Activated naive CD8-positive, alpha-beta T cell treated with anti-CD3 and anti-CD28 coated beads, Interleukin-2, amount 10 ng/mL, durations not matched to agents 7 days and 5 days (primary cell): ENCODE measurements around the gene WDR33. TPM values are rescaled to one million over a fixed set of nuclear protein-coding genes. Genes with fewer than 3 reads are reported as not detected.
"Not testable (repeated sequence)": the region's sequence is repeated elsewhere in the genome, so short reads cannot be mapped to it uniquely, and the experiment has no call there.

Experiments
- ATAC-seq: fragments of 150-1000 bp; cut with Tn5 transposase; one replicate; pipeline ENCODE4 v1.10.0; 2021; ENCODE audit warnings: low read depth, moderate library complexity
- POLR2A ChIA-PET: fragments of 350-600 bp; sonication (Branson Sonifier 250); formaldehyde crosslinking; loops from one replicate; lab custom pipeline; 2021; ENCODE audit warnings: antibody characterized with exemption; lab: Charles Lee
- DNase-seq: peaks from one replicate; pipeline ENCODE4 v3.0.0; 2021
- H3K27ac Mint-ChIP-seq: one replicate; pipeline ENCODE4 v1.8.0; 2022; ENCODE audit warnings: mild to moderate bottlenecking, mixed read lengths
- H3K27me3 Mint-ChIP-seq: one replicate; pipeline ENCODE4 v1.8.0; 2022; ENCODE audit warnings: mild to moderate bottlenecking, moderate library complexity, mixed read lengths
- H3K36me3 Mint-ChIP-seq: one replicate; pipeline ENCODE4 v1.8.0; 2021; ENCODE audit warnings: mild to moderate bottlenecking, mixed read lengths
- H3K4me1 Mint-ChIP-seq: one replicate; pipeline ENCODE4 v1.8.0; 2021; ENCODE audit warnings: mixed read lengths
- H3K4me3 Mint-ChIP-seq: one replicate; pipeline ENCODE4 v1.8.0; 2022; ENCODE audit warnings: mild to moderate bottlenecking, moderate library complexity, mixed read lengths
- H3K9me3 Mint-ChIP-seq: one replicate; pipeline ENCODE4 v1.8.0; 2021; ENCODE audit warnings: mixed read lengths
- total RNA-seq, 2 experiments: library from RNA; stranded (reverse); gene quantifications; one replicate each; pipeline ENCODE4 v1.2.3, GENCODE V29; 2021

The WDR33 gene
- total RNA-seq, 2 experiments from 2014 or later = 69.1 to 82.2 TPM

DNA sequence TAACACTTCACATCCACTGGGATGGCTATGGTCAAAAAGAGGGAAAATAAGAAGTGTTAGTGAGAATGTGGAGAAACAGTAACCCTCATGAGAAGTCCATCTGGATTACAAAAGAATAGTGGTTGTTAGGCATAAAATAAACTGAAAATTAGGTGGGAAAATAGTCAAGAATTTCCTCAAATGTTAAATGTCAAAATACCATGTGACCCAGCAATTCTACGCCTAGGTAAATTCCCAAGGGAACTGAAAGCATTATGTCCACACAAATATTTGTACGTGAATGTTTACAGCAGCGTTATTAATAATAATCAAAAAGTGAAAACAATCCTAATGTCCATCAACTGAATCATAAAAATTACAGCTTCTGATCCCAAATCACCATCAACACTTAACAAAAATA lies 11.0 kb downstream of the WDR33 start:
- H3K36me3 Mint-ChIP-seq = peaks cover 17% of the 10 kb centered on the region
- H3K9me3 Mint-ChIP-seq = no peaks in the 10 kb centered on the region
- no peak overlapping the region for H3K27ac Mint-ChIP-seq
- no peak overlapping the region for H3K4me3 Mint-ChIP-seq
- no peak for DNase-seq
- POLR2A ChIA-PET = interaction anchor here (2.0 kb wide), 1 partner anchor 11 kb away, joined by 6 read pairs; the partner anchor contains the start of gene WDR33
- no peaks in the 10 kb centered on the region for H3K27me3 Mint-ChIP-seq
- no peak for ATAC-seq
- peaks cover 18% of the 10 kb centered on the region for H3K4me1 Mint-ChIP-seq

DNA sequence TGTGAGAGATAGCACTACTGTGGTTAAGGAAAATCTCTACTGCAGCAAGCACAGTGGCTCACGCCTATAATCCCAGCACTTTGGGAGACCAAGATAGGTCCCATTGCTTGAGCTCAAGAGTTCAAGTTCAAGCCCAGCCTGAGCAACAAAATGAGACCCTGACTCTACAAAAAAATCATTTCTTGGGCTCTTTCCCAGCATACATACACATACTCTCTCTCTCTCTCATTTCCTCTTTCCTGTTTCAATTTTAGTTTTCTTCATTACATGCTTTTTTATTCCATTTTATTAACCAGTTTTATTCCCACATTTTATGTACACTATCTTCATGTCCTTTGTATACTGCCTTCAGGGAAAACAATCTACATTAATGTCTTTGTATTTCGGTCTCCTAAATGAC lies 14.6 kb downstream of the WDR33 start:
- H3K9me3 Mint-ChIP-seq = no peaks in the 10 kb centered on the region
- H3K4me3 Mint-ChIP-seq = no peak overlapping the region
- POLR2A ChIA-PET = no interaction called here
- no peak overlapping the region for H3K27ac Mint-ChIP-seq
- ATAC-seq (no peak), DNase-seq (no peak)
- no peaks in the 10 kb centered on the region for H3K27me3 Mint-ChIP-seq
- peaks cover 22% of the 10 kb centered on the region for H3K36me3 Mint-ChIP-seq
- peaks cover 12% of the 10 kb centered on the region for H3K4me1 Mint-ChIP-seq

DNA sequence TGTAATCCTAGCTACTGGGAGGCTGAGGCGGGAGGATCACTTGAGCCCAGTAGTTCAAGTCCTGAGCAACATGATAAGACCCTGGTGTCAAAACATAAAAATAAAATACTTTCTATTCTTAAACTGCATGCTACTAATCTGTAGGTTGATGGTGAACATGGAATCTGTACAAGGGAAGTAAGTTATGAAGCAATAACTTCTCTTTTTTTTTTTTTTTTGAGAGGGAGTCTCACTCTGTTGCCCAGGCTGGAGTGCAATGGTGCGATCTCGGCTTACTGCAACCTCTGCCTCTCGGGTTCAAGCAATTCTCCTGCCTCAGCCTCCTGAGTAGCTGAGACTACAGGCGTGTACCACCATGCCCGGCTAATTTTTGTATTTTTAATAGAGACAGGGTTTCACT lies 16.1 kb downstream of the WDR33 start:
- DNase-seq, H3K27me3 Mint-ChIP-seq, ATAC-seq, H3K27ac Mint-ChIP-seq, H3K4me3 Mint-ChIP-seq, H3K9me3 Mint-ChIP-seq: not testable (repeated sequence)
- peaks cover 12% of the 10 kb centered on the region for H3K4me1 Mint-ChIP-seq
- peaks cover 24% of the 10 kb centered on the region for H3K36me3 Mint-ChIP-seq
- POLR2A ChIA-PET = interaction anchor here (0.7 kb wide), 1 partner anchor 39 kb away, joined by 3 read pairs; no protein-coding TSS in a partner anchor

DNA sequence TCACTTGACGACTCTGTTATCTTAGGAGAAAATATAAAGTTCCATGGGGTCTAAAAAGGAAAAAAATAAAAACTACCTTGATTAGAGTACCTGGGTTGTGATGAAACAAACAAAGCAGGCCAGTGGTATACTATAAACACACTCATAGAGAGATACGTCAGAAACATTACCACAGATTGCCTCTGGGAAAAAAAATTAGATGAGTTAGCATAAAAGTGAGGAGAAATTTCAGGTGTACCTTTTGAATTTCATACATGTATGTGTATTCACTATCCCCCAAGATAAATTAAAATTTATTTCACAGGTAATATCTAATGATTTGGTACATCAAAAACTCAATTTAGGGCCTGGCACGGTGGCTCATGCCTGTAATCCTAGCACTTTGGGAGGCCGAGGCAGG lies 18.2 kb downstream of the WDR33 start:
- no peaks in the 10 kb centered on the region for H3K27me3 Mint-ChIP-seq
- POLR2A ChIA-PET = interaction anchor here (1.2 kb wide), 1 partner anchor 91 kb away, joined by 3 read pairs; no protein-coding TSS in a partner anchor
- peaks cover 8% of the 10 kb centered on the region for H3K4me1 Mint-ChIP-seq
- peaks cover 23% of the 10 kb centered on the region for H3K36me3 Mint-ChIP-seq
- no peaks in the 10 kb centered on the region for H3K9me3 Mint-ChIP-seq
- H3K4me3 Mint-ChIP-seq = no peak overlapping the region
- ATAC-seq = no peak
- no peak overlapping the region for H3K27ac Mint-ChIP-seq
- no peak for DNase-seq

DNA sequence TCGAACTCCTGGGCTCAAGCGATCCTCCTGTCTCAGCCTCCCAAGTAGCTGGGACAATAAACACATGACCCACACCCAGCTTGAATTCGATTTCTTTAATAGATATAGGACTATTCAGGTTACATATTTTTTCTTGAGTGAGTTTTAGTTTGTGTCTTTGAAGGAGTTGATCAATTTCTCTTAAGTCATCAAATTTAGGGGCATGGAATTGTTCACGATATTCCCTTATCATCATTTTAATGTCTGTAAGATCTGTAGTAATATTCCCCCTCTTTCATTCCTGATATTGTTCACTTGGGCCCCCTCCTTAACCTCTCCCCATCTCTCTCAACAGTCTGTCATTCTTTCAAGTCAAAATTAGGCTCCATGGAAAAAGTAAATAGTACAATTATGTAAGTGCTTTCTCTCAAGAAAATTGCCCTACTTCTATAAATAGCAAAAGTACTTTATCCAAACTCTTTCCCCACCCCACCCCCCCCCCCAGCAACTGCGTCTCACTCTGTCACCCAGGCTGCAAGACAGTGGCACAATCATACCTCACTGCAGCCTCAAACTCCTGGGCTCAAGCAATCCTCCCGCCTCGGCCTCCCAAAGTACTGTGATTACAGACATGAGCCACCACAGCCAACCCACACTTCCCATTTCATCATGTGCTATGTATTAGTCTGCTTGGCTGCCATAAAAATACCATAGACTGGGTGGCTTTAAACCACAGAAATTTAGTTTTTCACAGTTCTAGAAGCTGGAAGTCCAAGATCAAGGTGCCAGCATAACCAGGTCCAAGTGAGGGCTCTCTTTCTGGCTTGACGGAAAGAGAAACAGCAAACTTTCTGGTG lies 20.1 kb downstream of the WDR33 start:
- peaks cover 21% of the 10 kb centered on the region for H3K36me3 Mint-ChIP-seq
- no peak for DNase-seq
- no peak overlapping the region for H3K27ac Mint-ChIP-seq
- no peaks in the 10 kb centered on the region for H3K4me1 Mint-ChIP-seq
- POLR2A ChIA-PET = no interaction called here
- no peak for ATAC-seq
- H3K4me3 Mint-ChIP-seq = no peak overlapping the region
- no peaks in the 10 kb centered on the region for H3K27me3 Mint-ChIP-seq
- no peaks in the 10 kb centered on the region for H3K9me3 Mint-ChIP-seq

DNA sequence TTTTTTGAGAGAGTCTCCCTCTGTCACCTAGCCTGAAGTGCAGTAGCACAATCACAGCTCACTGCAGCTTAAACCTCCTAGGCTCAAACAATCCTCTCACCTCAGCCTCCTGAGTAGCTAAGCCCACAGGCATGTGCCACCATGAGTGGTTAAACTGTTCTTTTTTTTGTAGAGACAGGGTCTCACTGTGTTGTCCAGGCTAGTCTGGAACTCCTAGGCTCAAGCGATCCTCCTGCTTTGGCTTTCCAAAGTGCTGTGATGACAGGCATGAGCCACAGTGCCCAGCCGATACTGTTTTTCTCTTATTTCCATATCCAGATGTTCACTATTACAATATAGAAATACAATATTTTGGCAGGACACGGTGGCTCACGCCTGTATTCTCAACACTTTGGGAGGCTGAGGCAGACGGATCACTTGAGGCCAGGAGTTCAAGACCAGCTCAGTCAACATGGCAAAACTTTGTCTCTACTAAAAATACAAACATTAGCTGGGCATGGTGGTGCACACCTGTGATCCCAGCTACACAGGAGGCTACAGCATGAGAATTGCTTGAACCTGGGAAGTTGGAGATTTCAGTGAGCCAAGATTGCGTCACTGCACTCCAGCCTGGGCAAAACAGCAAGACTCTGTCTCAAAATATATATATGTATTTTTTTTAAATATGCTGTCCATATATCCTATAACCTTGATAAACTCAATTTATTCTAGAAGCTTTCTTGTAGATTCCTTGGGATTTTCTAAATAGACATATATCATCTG lies 24.7 kb downstream of the WDR33 start:
- ATAC-seq = no peak
- no peak for DNase-seq
- Mint-ChIP-seq H3K9me3 (no peaks in the 10 kb centered on the region), H3K36me3 (peaks cover 28% of the 10 kb centered on the region), H3K27me3 (no peaks in the 10 kb centered on the region), H3K4me3 (no peak overlapping the region), H3K4me1 (peaks cover 4% of the 10 kb centered on the region), H3K27ac (no peak overlapping the region)
- POLR2A ChIA-PET = no interaction called here

DNA sequence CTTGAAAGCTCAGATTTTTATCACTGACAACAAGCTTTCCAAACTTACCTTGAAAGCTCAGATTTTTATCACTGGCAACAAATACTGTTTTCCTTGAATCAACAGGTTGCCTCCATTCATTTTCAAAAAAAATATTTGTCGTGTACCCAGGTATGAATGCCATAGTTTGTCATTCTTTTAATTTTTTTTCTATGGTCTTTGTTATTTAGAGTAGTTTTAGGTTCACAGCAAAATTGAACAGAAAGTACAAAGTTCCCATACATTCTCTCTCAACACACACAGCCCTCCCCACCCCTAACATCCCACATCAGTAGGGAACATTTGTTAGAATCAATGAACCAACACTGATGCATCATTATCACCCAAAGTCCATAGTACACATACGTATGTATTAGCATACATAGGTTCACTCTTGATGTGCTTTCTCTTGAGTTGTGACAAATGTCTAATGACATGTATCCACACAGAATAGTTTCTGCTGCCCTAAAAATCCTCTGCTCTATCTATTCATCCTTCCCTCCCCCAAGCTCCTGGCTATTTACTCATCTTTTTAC lies 25.9 kb downstream of the WDR33 start:
- Mint-ChIP-seq H3K27me3 (no peaks in the 10 kb centered on the region), H3K36me3 (peaks cover 30% of the 10 kb centered on the region), H3K9me3 (no peaks in the 10 kb centered on the region), H3K4me3 (no peak overlapping the region), H3K4me1 (peaks cover 4% of the 10 kb centered on the region), H3K27ac (peak overlapping the region; percentile 35)
- no peak for DNase-seq
- POLR2A ChIA-PET = no interaction called here
- no peak for ATAC-seq

DNA sequence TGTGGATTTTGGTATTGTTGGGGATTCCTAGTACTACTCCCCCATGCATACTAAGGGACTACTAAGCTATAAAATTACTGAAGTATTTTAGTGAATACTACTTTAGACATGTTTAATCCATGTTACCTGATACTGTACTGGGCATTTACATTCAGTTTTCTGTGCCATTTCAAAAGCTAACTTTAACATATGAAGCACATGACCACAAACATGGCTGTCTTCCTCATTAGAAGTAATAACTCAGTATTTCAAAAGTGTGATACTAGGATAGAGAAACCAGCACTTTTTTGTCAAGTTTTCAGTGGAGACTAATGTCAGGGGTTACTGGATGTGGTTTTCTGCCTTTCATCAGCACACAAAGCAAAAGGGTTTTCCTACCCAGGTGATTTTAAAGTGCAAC lies 27.9 kb downstream of the WDR33 start:
- peaks cover 4% of the 10 kb centered on the region for H3K9me3 Mint-ChIP-seq
- H3K4me1 Mint-ChIP-seq = peaks cover 11% of the 10 kb centered on the region
- H3K27me3 Mint-ChIP-seq = no peaks in the 10 kb centered on the region
- POLR2A ChIA-PET = interaction anchor here (1.0 kb wide), 1 partner anchor 28 kb away, joined by 5 read pairs; no protein-coding TSS in a partner anchor
- ATAC-seq (no peak), DNase-seq (no peak)
- H3K27ac Mint-ChIP-seq = no peak overlapping the region
- H3K36me3 Mint-ChIP-seq = peaks cover 37% of the 10 kb centered on the region
- H3K4me3 Mint-ChIP-seq = no peak overlapping the region

DNA sequence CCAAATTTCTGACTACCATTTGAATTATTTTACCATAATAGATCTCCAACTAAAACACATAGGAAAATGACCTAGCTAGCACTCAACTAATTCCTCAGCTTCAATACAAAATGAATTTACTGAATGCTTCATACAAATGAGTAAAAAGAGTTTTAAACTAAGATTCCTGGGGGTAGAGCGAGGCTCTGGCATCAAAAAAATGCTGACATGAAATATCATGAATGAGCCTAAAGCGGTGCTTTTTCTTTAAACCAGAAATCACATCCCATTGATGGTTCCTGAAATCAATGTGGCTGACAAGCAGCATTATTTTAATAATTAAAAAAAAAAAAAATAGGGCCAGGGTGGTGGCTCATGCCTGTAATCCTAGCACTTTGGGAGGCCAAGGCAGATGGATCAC lies 32.1 kb downstream of the WDR33 start:
- no peak overlapping the region for H3K4me3 Mint-ChIP-seq
- no peaks in the 10 kb centered on the region for H3K27me3 Mint-ChIP-seq
- H3K36me3 Mint-ChIP-seq = peaks cover 31% of the 10 kb centered on the region
- no peak for DNase-seq
- peaks cover 17% of the 10 kb centered on the region for H3K4me1 Mint-ChIP-seq
- POLR2A ChIA-PET = no interaction called here
- H3K27ac Mint-ChIP-seq = no peak overlapping the region
- ATAC-seq = no peak
- H3K9me3 Mint-ChIP-seq = peaks cover 4% of the 10 kb centered on the region

DNA sequence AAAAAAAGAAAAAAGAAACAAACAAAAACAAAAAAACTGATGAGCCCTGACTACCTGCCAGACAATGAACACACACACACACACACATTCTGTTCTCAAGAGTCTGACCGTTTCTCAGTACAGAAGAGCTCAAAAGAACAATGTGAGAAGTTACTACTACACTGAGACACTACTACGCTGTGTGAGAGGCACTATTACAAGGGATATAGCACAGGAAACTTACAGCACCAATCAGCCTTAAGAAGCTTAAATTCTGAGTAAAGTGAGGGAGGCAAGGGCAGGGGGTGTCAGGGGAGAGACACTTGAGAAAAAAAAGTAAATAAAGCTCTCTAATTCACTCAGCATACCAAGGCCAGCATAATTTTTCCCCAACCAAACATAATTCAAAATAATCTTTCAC lies 32.5 kb downstream of the WDR33 start:
- peaks cover 17% of the 10 kb centered on the region for H3K4me1 Mint-ChIP-seq
- no peak overlapping the region for H3K27ac Mint-ChIP-seq
- no peak for ATAC-seq

DNA sequence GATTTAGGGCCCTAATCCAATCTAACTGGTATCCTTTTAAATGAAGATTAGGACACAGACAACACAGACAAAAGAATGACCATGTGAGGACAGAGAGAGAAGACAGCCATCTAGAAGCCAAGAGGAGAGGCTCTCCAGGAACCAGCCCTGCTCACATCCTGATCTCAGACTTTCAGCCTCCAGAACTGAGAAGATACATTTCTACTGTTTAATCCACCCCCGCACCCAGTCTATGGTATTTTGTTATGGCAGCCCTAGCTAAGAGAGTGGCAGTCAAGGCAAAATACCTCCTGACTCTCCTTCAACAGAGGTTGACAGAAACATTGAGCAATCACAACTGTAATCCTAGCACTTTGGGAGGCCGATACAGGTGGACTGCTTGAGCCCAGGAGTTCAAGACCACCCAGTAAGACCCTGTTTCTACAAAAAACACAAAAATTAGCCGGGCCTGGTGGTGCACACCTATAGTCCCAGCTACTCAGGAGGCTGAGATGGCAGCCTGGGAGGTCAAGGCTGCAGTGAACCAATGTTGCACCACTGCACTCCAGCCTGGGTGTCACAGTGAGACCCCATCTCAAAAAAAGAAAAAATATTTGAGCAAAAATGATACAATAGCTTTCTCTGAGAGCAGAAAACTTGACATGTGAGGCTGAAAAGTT lies 34.7 kb downstream of the WDR33 start:
- Mint-ChIP-seq H3K36me3 (peaks cover 21% of the 10 kb centered on the region), H3K27me3 (no peaks in the 10 kb centered on the region), H3K4me3 (no peak overlapping the region), H3K9me3 (peaks cover 4% of the 10 kb centered on the region), H3K4me1 (peaks cover 21% of the 10 kb centered on the region), H3K27ac (no peak overlapping the region)
- no peak for DNase-seq
- POLR2A ChIA-PET = no interaction called here
- ATAC-seq = no peak

More for the DNA sequence above, 32.5 kb downstream of the WDR33 start:
- Mint-ChIP-seq H3K27me3 (no peaks in the 10 kb centered on the region), H3K9me3 (peaks cover 4% of the 10 kb centered on the region), H3K4me3 (no peak overlapping the region), H3K36me3 (peaks cover 31% of the 10 kb centered on the region)
- POLR2A ChIA-PET = no interaction called here
- DNase-seq = no peak

DNA sequence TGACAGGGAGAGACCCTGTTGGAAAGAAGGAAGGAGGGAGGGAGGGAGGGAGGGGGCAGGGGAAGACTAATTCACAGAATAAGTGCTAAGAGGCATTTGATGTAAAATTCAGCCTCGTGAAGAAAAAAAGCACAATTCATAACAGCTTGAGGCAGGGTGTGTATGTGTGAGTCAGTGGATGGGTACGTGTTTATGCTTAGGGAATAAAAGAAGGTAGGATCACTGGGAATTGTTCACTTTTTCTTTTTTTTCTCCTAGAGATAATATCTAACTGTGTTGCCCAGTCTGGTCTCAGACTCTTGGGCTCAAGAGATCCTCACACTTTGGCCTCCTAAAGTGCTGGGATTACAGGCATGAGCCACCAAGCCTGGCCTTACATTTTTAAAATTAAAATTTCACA lies 39.2 kb downstream of the WDR33 start:
- Mint-ChIP-seq H3K27ac (no peak overlapping the region), H3K27me3 (no peaks in the 10 kb centered on the region), H3K9me3 (no peaks in the 10 kb centered on the region), H3K4me3 (no peak overlapping the region), H3K4me1 (peaks cover 12% of the 10 kb centered on the region), H3K36me3 (peaks cover 11% of the 10 kb centered on the region)
- no peak for DNase-seq
- POLR2A ChIA-PET = no interaction called here
- no peak for ATAC-seq
